ENCODE data around the gene STXBP2. TPM values are rescaled to one million over a fixed set of nuclear protein-coding genes. Genes with fewer than 3 reads are reported as not detected.
A peak's percentile ranks its signal among the peaks of the same experiment; 100 is the strongest.

Gene STXBP2
- total and polyA plus RNA-seq, 9 of the 15 experiments (the other 6 are each of a cell fraction or from before 2014, with no cell fraction given), result 2.5 to 163 (median 71.3) TPM

DNA sequence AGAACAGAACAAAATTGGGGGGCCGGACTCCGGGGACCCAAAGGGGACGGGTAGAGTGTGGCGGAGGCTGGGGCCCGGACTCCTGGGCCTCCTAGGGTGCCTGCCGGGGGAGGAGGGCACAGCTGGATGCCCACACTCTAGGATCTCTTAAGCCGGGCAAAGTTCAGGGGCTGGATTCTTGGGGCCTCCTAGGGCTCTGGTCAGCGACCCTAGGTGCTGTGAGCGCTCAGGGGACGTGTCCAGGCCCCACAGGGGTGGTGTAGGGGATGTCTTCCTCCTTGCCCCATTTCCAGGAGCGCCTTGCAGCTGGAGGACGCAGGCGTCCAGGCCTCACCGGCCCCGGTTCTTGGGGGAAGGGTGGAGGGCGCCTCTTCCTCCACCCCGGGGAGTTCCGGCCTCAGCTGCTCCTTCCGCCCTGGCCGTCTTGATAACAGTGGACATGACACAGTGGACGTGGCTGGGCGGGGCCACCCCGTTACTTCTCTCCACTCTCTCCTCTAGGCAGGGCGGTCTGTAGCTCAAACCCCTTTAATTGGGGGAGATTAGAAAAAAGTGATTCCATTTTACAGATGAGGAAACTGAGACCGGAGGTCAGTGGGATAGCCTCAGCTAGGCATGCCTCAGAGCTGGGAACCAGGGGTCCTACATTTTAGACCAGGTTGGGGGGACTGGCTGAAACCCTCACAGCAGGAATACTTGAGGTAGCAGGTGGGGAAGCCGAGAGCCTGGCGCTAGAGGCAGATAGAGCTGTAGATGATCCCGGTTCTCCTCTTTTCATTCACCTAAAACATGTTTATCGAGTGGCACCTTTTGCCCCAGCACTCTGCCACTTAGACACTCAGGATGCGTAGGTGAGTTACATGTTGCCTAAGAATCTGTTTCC, 705 bp downstream of the STXBP2 start (continued):
- TF ChIP-seq, protein P1, sequence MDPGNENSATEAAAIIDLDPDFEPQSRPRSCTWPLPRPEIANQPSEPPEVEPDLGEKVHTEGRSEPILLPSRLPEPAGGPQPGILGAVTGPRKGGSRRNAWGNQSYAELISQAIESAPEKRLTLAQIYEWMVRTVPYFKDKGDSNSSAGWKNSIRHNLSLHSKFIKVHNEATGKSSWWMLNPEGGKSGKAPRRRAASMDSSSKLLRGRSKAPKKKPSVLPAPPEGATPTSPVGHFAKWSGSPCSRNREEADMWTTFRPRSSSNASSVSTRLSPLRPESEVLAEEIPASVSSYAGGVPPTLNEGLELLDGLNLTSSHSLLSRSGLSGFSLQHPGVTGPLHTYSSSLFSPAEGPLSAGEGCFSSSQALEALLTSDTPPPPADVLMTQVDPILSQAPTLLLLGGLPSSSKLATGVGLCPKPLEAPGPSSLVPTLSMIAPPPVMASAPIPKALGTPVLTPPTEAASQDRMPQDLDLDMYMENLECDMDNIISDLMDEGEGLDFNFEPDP (CRISPR knock-in tag; IDR thresholded peaks at IDR 0.05), result no peak
- TF ChIP-seq GTF2F1 (IDR thresholded peaks at IDR 0.05; ENCODE audit: low read depth, low read length), result no peak
- TF ChIP-seq HDGF (IDR thresholded peaks at IDR 0.05), result no peak
- TF ChIP-seq ATF7 (IDR thresholded peaks at IDR 0.05), result peak; percentile 57
- TF ChIP-seq SRSF7 (optimal IDR thresholded peaks at IDR 0.05; ENCODE audit: low read depth, low read length), result no peak
- TF ChIP-seq PHF20 (IDR thresholded peaks at IDR 0.05; ENCODE audit: partially characterized antibody), result peak; percentile 15
- TF ChIP-seq NCOR1 (IDR thresholded peaks at IDR 0.05), result peak; percentile 46; the same call in 1 of the 2 replicates
- TF ChIP-seq ARID1B (IDR thresholded peaks at IDR 0.05), result peak; percentile 75
- no peak for TF ChIP-seq ZNF282 (CRISPR knock-in tag; IDR thresholded peaks at IDR 0.05)
- TF ChIP-seq RERE (CRISPR knock-in tag; IDR thresholded peaks at IDR 0.05; ENCODE audit: borderline replicate concordance), result no peak
- no peak for TF ChIP-seq GMEB1 (CRISPR knock-in tag; IDR thresholded peaks at IDR 0.05)
- TF ChIP-seq FOXA3 (CRISPR knock-in tag; conservative IDR thresholded peaks at IDR 0.05 in 1 of 2, IDR thresholded peaks at IDR 0.05 in 1 of 2), result no peak
- TF ChIP-seq SLC30A9 (CRISPR knock-in tag; IDR thresholded peaks at IDR 0.05), result no peak
- TF ChIP-seq, protein P2, sequence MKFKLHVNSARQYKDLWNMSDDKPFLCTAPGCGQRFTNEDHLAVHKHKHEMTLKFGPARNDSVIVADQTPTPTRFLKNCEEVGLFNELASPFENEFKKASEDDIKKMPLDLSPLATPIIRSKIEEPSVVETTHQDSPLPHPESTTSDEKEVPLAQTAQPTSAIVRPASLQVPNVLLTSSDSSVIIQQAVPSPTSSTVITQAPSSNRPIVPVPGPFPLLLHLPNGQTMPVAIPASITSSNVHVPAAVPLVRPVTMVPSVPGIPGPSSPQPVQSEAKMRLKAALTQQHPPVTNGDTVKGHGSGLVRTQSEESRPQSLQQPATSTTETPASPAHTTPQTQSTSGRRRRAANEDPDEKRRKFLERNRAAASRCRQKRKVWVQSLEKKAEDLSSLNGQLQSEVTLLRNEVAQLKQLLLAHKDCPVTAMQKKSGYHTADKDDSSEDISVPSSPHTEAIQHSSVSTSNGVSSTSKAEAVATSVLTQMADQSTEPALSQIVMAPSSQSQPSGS (CRISPR knock-in tag; IDR thresholded peaks at IDR 0.05), result no peak
- TF ChIP-seq, protein P3, sequence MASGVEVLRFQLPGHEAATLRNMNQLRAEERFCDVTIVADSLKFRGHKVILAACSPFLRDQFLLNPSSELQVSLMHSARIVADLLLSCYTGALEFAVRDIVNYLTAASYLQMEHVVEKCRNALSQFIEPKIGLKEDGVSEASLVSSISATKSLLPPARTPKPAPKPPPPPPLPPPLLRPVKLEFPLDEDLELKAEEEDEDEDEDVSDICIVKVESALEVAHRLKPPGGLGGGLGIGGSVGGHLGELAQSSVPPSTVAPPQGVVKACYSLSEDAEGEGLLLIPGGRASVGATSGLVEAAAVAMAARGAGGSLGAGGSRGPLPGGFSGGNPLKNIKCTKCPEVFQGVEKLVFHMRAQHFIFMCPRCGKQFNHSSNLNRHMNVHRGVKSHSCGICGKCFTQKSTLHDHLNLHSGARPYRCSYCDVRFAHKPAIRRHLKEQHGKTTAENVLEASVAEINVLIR (CRISPR knock-in tag; IDR thresholded peaks at IDR 0.05), result no peak
